Activated CD4-positive, alpha-beta T cell treated with anti-CD3 and anti-CD28 coated beads, Interleukin-2, Interleukin-4, amounts not matched to agents 100 ng/mL and 50 ng/mL, durations not matched to agents 16 hours and 8 hours (primary cell): ENCODE measurements around the gene CTLA4.

Source experiments
- DNase-seq: peaks from one replicate; pipeline ENCODE4 v3.0.0-alpha.2; 2020; ENCODE audit warnings: low spot score

The CTLA4 gene

GRCh38 chr2:203891474-203891873 lies 23.9 kb downstream of the CTLA4 start:
- DNase-seq, result peak; percentile 95

DNA sequence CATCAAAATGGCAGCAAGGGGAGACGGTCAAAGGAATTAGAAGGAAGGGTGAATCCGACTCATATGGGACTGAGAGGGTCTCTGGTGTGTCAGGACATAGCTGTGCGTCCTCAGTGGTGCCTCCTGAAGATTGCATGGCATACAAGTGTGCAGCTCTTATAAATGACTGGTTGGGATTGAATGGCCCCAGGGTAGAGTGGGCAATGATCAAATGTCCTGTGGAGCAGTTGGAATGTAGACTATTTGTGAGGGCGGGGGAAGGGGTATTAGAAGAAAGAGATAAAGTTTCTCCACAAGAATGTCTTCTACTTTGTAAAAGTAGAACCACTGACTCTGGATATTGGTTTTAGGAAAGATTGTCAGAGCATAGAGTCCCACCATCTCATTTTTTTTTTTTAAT lies 24.6 kb downstream of the CTLA4 start:
- no peak for DNase-seq

DNA sequence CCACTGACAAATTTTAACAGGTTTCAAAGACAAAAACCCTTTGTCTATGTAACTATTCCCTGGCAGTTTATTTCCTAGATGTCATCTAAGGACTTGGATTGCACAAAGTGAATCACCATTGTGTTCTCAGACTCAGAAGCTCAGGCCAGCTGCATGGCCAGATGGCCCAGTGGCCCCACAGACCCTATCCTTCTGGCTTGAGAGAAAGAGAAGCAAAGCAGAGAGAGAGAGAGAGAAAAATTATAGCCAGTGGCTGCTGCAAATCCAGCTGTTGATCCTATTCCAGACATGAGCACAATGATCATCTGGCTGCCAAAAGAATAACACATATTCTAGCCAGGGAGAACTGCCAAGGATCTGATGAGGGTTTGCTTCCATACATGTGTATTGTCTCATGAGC lies 25.8 kb downstream of the CTLA4 start:
- DNase-seq, result no peak

- no peak for DNase-seq
Observed at GRCh38 chr2:203893840-203894239, 26.3 kb downstream of the CTLA4 start.

GRCh38 chr2:203894262-203894661 lies 26.7 kb downstream of the CTLA4 start:
- peak; percentile 87 for DNase-seq

DNA sequence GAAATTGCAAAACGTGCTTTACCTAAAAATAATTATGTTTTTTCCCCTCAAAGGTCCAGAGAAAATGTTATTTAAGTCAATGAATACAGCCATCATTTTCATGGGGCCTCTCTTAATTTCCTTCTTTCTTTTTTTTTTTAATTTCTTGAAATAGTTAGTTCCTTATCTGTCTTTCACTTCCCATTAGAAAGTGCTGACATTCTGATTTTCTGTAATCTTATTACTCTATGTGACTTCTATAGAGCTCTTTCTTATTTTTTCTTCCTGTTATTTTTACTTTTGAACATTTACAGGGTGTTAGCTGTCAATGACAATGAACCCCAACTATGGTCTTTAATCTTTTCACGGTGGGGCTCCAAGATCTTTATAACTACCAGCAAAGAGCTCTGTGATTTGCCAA lies 30.0 kb downstream of the CTLA4 start:
- no peak for DNase-seq

- no peak for DNase-seq
Observed at GRCh38 chr2:203898657-203899056, 31.1 kb downstream of the CTLA4 start.

GRCh38 chr2:203900253-203900652 lies 32.7 kb downstream of the CTLA4 start:
- no peak for DNase-seq

DNA sequence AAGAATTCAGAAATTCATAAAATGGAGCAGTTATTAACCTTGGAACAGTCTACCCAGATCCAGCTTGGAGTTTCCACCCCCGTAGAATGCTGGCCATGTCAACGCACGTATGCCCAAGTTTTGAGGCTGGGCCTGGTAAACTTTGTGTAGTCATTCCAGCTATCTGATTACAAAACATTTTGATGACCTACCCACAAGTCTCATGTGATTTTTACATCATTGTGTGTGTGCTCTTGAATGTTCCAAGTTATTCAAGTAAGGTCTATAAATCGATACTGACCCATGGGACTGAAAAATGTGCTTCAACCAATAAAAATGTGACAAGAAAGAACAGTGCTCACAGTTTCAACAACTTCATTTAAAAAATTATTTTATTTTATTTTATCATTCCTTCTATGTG lies 36.5 kb downstream of the CTLA4 start:
- DNase-seq, result no peak

- no peak for DNase-seq
Observed at GRCh38 chr2:203905656-203906055, 38.1 kb downstream of the CTLA4 start.

- no peak for DNase-seq
Observed at GRCh38 chr2:203908066-203908796, 40.7 kb downstream of the CTLA4 start.

GRCh38 chr2:203908797-203909185 lies 41.2 kb downstream of the CTLA4 start:
- DNase-seq, result no peak

- peak; percentile 60 for DNase-seq
Observed at GRCh38 chr2:203909261-203909967, 41.8 kb downstream of the CTLA4 start.

DNA sequence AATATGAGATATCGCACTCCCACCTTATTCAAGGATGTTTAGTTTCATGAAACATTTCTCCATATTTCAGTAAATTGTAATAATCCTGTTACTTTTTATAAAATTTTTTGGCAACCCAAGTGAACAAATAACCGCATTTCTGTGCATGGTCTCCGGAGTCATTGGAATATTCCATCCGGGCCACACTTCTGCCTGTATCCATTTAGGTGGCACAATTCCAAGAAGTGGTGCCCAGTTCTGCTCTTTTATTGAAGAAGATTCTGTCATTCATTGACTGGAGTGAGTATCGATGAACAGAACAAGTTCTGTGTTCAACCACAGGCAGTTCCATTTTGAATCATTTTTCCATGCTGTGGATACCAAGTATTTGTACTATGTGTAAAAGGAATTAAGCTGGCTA lies 42.4 kb downstream of the CTLA4 start:
- DNase-seq, result peak; percentile 84

- DNase-seq, result no peak
Observed at GRCh38 chr2:203913947-203914346, 46.4 kb downstream of the CTLA4 start.

GRCh38 chr2:203914546-203915182 lies 47.1 kb downstream of the CTLA4 start:
- no peak for DNase-seq

GRCh38 chr2:203915256-203915655 lies 47.7 kb downstream of the CTLA4 start:
- DNase-seq, result no peak

DNA sequence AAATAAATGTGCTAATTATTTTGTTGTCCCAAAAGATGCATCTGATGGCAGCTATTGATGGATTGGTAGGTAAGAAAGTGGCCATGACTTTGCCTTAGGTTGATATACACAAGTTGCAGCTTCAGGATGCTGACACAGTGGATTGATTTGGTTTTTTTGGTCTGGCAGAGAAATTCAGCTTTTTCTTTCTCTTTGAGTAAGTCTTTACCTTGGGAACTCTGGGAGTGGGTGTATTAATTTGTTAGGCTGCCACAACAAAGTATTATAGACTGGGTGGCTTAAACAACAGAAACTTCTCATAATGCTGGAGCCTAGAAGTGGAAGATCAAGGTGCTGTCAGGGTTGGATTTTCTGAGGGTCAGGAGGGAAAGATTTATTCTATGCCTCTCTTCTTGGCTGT lies 49.2 kb downstream of the CTLA4 start:
- DNase-seq, result no peak

DNA sequence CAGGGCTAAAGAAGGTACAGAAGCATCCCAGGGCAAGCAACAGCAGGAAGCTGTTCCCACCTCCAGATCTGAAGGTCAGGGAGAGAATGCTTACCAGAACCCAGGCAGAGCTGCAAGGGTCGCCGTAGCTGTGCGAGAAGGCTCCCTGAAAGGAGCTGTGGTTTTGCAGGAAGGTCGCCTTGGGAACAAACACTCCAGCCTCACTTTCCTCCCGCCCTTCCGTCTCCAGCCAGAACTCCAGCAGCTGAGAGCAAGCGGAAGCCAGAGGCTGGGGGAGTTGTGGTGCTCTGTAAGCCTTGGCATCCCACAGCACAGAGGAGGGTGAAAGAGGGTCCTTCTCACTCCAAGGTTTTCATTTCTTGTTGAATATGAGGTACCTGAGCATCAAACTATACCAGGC lies 50.7 kb downstream of the CTLA4 start:
- DNase-seq, result no peak

- DNase-seq, result no peak
Observed at GRCh38 chr2:203918839-203919238, 51.3 kb downstream of the CTLA4 start.
